ENCODE measurements around the gene WNT2.

Gene WNT2

DNA sequence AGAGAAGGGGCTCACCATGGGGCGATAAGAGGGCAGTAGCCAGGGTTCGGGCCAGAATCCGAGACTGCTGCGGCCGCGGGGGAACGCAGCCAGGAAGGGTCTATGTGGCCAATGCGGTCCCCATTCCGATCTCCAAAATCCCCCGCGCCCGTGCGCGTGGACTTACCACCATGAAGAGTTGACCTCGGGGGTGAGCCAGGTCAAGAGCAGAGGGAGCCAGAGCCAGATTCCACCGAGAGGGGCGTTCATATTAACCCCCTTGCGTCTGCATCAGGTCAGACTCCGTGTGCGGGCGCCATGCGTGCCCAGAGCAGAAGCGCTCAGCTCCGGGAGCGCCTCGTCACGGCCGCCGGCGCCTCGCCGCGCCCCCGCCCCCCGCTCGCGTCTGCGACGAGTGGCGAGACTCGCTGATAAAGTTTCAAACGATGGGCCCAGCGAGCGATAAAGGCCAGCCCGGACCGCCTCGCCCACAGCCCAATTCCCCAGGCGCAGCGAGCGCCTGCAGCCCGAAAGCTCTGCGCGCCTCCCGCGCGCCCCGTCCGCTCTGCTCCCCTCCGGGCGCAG lies at the start of gene WNT2:
Gene WNT2, minus strand, starts transcription at position 318 of the 564 bp plus-strand sequence. Its CDS starts 69 bp downstream, at position 249.
- in situ Hi-C loops (cut with MboI; ENCODE audit: low pct_unique_long_range_greater_than_20kb, low sequenced_read_pairs) = no loop called here
- no peak for DNase-seq

DNA sequence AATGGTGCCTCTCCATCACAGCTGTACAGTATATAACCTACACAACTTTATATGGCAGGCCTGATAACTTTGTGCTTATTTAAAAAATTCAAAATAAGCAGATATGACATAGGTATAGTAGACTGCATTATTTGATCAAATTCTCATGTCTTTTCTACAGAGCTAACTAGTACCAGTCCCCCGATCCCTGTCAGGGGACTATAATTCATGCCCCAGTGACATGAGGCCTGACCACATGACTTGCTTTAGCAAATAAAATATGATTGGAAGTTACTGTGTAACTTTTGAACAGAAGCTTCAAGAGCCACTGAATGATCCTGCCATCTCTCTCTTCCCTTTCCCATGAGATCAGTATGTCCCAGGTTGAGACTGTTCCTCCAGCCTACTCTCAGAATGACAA lies 49.2 kb upstream of the WNT2 start:
- DNase-seq = no peak
- in situ Hi-C loops (cut with MboI; ENCODE audit: low pct_unique_long_range_greater_than_20kb, low sequenced_read_pairs) = no loop called here

GRCh38 chr7:117364339-117365080 lies 41.7 kb upstream of the WNT2 start:
- no peak for DNase-seq
- in situ Hi-C loops (cut with MboI; ENCODE audit: low pct_unique_long_range_greater_than_20kb, low sequenced_read_pairs) = no loop called here

GRCh38 chr7:117362294-117362888 lies 39.5 kb upstream of the WNT2 start:
- no peak for DNase-seq
- in situ Hi-C loops (cut with MboI; ENCODE audit: low pct_unique_long_range_greater_than_20kb, low sequenced_read_pairs) = no loop called here

GRCh38 chr7:117350027-117350426 lies 27.2 kb upstream of the WNT2 start:
- in situ Hi-C loops (cut with MboI; ENCODE audit: low pct_unique_long_range_greater_than_20kb, low sequenced_read_pairs) = no loop called here

DNA sequence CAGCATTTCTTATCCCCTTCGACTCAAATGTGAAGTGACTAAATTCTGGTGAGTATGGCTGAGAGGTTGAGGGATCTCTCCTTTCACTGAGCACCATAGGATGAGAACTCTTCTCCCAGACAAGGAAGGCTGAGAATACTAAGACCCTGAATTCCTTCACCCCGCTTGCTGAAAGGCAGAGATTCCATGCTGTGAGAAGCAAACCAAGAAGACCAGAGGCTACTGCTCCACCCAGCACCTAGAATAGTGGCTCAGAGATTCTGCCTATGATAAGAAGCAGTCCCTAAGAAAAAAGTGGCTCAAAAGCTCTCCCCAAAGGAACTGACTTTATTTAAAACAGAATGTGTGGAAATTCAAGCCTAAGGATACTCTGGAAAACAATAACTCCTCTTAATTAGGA lies 26.7 kb upstream of the WNT2 start:
- DNase-seq = no peak
- in situ Hi-C loops (cut with MboI; ENCODE audit: low pct_unique_long_range_greater_than_20kb, low sequenced_read_pairs) = no loop called here

More at GRCh38 chr7:117350027-117350426, 27.2 kb upstream of the WNT2 start:
- no peak for DNase-seq

GRCh38 chr7:117347962-117348672 lies 25.3 kb upstream of the WNT2 start:
- no peak for DNase-seq
- in situ Hi-C loops (cut with MboI; ENCODE audit: low pct_unique_long_range_greater_than_20kb, low sequenced_read_pairs) = no loop called here

DNA sequence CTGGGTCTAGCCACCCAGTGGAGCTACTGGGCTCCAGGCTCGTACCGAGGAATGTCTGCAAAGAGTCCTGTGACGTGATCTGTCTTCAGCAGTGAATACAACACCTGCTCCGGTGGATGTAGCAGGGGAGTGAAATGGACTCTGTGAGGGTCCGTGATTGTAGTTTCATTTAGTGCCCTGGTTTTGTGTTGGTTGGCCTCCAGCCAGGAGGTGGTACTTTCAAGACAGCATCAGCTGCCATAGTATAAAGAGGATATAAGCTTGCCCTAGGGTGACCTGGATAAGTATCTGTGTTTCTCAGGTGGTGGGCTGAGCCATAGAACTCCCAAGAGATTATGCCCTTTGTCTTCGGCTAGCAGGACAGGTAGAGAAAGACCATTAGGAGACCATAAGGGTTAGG lies 24.6 kb upstream of the WNT2 start:
- DNase-seq = no peak

GRCh38 chr7:117346161-117346560 lies 23.3 kb upstream of the WNT2 start:
- no peak for DNase-seq
- in situ Hi-C loops (cut with MboI; ENCODE audit: low pct_unique_long_range_greater_than_20kb, low sequenced_read_pairs) = no loop called here

More for the DNA sequence above, 24.6 kb upstream of the WNT2 start:
- in situ Hi-C loops (cut with MboI; ENCODE audit: low pct_unique_long_range_greater_than_20kb, low sequenced_read_pairs) = no loop called here

DNA sequence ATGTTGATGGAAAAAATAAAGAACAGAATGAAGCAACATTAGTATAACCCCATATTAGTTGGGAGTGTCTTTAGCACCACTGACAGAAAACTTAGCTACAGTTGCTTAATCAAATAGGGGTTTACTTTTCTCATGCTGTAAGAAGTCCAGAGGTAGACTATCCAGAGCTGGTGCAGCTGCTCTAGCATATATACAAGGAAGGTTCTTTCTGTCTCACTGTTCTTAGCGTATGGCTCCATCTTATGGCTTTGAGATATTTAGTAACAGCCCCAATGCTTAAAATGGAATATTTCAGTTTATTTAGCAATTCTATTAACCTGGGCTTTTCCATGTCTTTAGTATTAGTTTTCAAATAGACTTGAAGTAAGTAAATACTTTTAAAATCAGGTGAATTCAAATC lies 15.2 kb upstream of the WNT2 start:
- no peak for DNase-seq

GRCh38 chr7:117333168-117333567 lies 10.3 kb upstream of the WNT2 start:
- DNase-seq = no peak
- in situ Hi-C loops (cut with MboI; ENCODE audit: low pct_unique_long_range_greater_than_20kb, low sequenced_read_pairs) = no loop called here

More for the DNA sequence above, 15.2 kb upstream of the WNT2 start:
- in situ Hi-C loops (cut with MboI; ENCODE audit: low pct_unique_long_range_greater_than_20kb, low sequenced_read_pairs) = no loop called here

DNA sequence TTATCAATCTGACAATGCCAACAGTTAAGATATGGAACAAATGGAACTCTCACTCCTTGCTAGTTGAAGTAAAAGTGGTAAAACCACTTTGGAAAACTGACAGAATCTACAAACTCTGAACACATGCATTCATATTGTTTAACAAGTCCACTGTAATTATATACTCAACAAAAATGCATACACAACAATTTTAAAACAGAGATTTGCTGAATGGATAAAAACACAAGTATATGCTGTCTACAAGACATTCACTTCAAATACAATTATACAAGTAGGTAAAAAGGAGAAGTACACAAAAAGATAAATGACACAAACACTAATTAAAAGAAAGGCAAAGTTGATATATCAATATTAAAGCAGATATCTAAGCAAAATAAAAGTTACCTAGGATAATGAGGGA lies 9.2 kb upstream of the WNT2 start:
- in situ Hi-C loops (cut with MboI; ENCODE audit: low pct_unique_long_range_greater_than_20kb, low sequenced_read_pairs) = no loop called here
- DNase-seq = no peak

DNA sequence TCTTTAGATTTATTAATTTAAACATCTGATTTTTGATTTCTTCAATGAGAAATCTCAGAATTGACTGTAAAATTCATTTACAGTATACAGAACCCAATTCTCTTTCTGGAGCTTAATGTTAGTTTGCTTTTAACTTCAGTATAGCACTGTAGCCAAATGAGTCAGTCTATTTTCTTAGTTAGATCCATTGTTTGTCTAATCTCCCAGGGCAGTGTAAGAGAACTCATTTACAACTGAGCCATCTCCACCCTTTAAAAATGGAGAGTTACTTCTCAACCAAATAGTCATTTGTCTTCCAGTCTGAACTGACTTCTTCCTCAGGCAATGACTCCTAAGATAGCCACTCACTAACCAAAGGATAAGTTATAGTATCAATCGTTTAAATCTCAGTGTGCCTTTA lies 3.0 kb upstream of the WNT2 start:
- in situ Hi-C loops (cut with MboI; ENCODE audit: low pct_unique_long_range_greater_than_20kb, low sequenced_read_pairs) = no loop called here
- DNase-seq = no peak

GRCh38 chr7:117324960-117325359 lies 2.1 kb upstream of the WNT2 start:
- no peak for DNase-seq
- in situ Hi-C loops (cut with MboI; ENCODE audit: low pct_unique_long_range_greater_than_20kb, low sequenced_read_pairs) = no loop called here

DNA sequence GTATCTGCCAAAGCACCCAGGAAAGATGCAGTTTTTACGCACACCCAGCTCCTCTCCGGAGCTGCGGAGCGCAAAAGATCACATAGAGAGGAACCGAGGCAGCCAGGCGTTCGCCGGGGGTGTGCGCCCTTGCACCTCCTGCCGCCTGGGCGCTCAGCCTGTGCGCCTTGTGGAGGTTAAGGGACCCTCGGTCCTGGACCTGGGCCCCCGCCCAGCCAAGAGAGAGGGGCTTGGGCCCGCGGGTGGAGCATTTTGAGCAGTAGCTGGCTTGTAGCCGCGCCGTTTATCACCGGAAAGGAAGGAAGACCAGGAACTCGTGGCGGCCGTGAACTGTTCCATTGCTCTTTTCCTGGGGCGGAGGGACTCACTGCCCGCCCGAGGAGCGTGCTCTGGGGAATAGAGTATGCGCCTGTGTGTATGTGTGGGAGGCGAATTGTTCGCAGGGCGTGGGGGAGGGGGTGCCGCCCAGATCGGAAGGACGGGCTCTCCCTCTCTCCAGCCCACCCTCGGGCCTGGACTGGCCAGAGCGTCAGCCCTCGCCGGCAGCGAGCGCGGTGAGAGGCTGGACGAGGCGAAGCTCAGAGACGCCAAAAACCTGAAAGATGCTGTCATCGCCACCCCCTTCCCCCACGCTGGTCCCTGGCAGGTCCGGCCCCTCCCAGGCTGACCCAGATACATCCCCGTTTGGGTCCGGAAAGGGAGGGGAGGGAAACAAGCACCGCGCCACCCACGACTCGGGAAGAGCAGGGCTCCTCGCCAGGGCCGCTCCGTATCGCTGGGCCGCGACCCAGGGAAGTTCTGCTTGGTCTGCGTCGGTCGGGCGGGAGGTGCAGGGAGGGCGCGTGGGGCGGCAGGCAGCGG lies 1.2 kb upstream of the WNT2 start:
- no peak for DNase-seq
- in situ Hi-C loops (cut with MboI; ENCODE audit: low pct_unique_long_range_greater_than_20kb, low sequenced_read_pairs) = no loop called here

GRCh38 chr7:117323305-117323850 lies 520 bp upstream of the WNT2 start:
- in situ Hi-C loops (cut with MboI; ENCODE audit: low pct_unique_long_range_greater_than_20kb, low sequenced_read_pairs) = no loop called here
- no peak for DNase-seq

- in situ Hi-C loops (cut with MboI; ENCODE audit: low pct_unique_long_range_greater_than_20kb, low sequenced_read_pairs) = no loop called here
Observed at GRCh38 chr7:117320523-117320922, 2.3 kb downstream of the WNT2 start.

GRCh38 chr7:117319181-117319580 lies 3.7 kb downstream of the WNT2 start:
- no peak for DNase-seq
- in situ Hi-C loops (cut with MboI; ENCODE audit: low pct_unique_long_range_greater_than_20kb, low sequenced_read_pairs) = no loop called here

More at GRCh38 chr7:117320523-117320922, 2.3 kb downstream of the WNT2 start:
- no peak for DNase-seq

- in situ Hi-C loops (cut with MboI; ENCODE audit: low pct_unique_long_range_greater_than_20kb, low sequenced_read_pairs) = no loop called here
- no peak for DNase-seq
Observed at GRCh38 chr7:117313582-117313981, 9.3 kb downstream of the WNT2 start.

All from KBM-7 (cell line).